Trophoblast cell (in vitro differentiated cells and primary cell): Measurements from ENCODE around the gene PDE6C.

Experiments used
- DNase-seq, 2 donors: peaks; one replicate each; pipeline ENCODE4 v3.0.0-alpha.2; 2016
- H2AFZ ChIP-seq: 2 replicates; pipeline ENCODE4 v1.6.1; 2013; ENCODE audit warnings: low read length, moderate library complexity, mild to moderate bottlenecking; ENCODE audit not compliant: insufficient read depth, poor library complexity
- H2AK5ac ChIP-seq: 2 replicates; pipeline ENCODE4 v1.6.1; 2013; ENCODE audit warnings: mild to moderate bottlenecking, low read length
- H2BK120ac ChIP-seq: 2 replicates; pipeline ENCODE4 v1.6.1; 2013; ENCODE audit warnings: low read length, mild to moderate bottlenecking, moderate library complexity; ENCODE audit not compliant: insufficient read depth, poor library complexity
- H2BK12ac ChIP-seq: 2 replicates; pipeline ENCODE4 v1.6.1; 2013; ENCODE audit warnings: mild to moderate bottlenecking, low read length, moderate library complexity
- H2BK5ac ChIP-seq: 2 replicates; pipeline ENCODE4 v1.6.1; 2013; ENCODE audit warnings: low read length, low read depth, moderate library complexity, mild to moderate bottlenecking; ENCODE audit not compliant: poor library complexity
- H3K14ac ChIP-seq: 2 replicates; pipeline ENCODE4 v1.6.1; 2013; ENCODE audit warnings: mild to moderate bottlenecking, low read length
- H3K18ac ChIP-seq: 2 replicates; pipeline ENCODE4 v1.6.1; 2013; ENCODE audit warnings: mild to moderate bottlenecking, low read length
- H3K23ac ChIP-seq: 2 replicates; pipeline ENCODE4 v1.6.1; 2013; ENCODE audit warnings: low read length
- H3K27ac ChIP-seq: 2 replicates; pipeline ENCODE4 v1.5.1; 2013; ENCODE audit warnings: low read depth, mild to moderate bottlenecking, inconsistent platforms, low read length, moderate library complexity
- H3K27me3 ChIP-seq: 2 replicates; pipeline ENCODE4 v1.6.1; 2013; ENCODE audit warnings: inconsistent platforms, mild to moderate bottlenecking, low read length, moderate library complexity; ENCODE audit not compliant: insufficient read depth
- H3K36me3 ChIP-seq, 2 experiments: 1 replicate in 1 of 2; 2 replicates in 1 of 2; pipeline ENCODE4 v1.6.1; 2013; ENCODE audit warnings: low read length in 2 of 2, mild to moderate bottlenecking in 2 of 2, moderate library complexity in 1 of 2; ENCODE audit not compliant: insufficient read depth in 2 of 2, control insufficient read depth in 1 of 2
- H3K4ac ChIP-seq: 2 replicates; pipeline ENCODE4 v1.6.1; 2013; ENCODE audit warnings: low read depth, mild to moderate bottlenecking, low read length, moderate library complexity
- H3K4me1 ChIP-seq, 2 experiments: 1 replicate in 1 of 2; 2 replicates in 1 of 2; pipeline ENCODE4 v1.6.1; 2013; ENCODE audit warnings: low read length in 2 of 2, mild to moderate bottlenecking in 2 of 2, moderate library complexity in 1 of 2; ENCODE audit not compliant: insufficient read depth in 2 of 2, control insufficient read depth in 1 of 2
- H3K4me2 ChIP-seq: 2 replicates; pipeline ENCODE4 v1.6.1; 2013; ENCODE audit warnings: inconsistent platforms, mild to moderate bottlenecking, low read length, moderate library complexity
- H3K4me3 ChIP-seq: 2 replicates; pipeline ENCODE4 v1.5.1; 2013; ENCODE audit warnings: mild to moderate bottlenecking, low read depth, low read length, inconsistent platforms
- H3K79me1 ChIP-seq: one replicate; pipeline ENCODE4 v1.6.1; 2013; ENCODE audit warnings: low read length
- H3K79me2 ChIP-seq: 2 replicates; pipeline ENCODE4 v1.6.1; 2013; ENCODE audit warnings: low read length, mild to moderate bottlenecking; ENCODE audit not compliant: control insufficient read depth, insufficient read depth, poor library complexity
- H3K9ac ChIP-seq: 2 replicates; pipeline ENCODE4 v1.6.1; 2013; ENCODE audit warnings: mild to moderate bottlenecking, low read length
- H3K9me3 ChIP-seq: 2 replicates; pipeline ENCODE4 v1.6.1; 2013; ENCODE audit warnings: low read depth, mild to moderate bottlenecking, control low read depth, inconsistent platforms, low read length; ENCODE audit not compliant: insufficient read depth
- H4K12ac ChIP-seq: 2 replicates; pipeline ENCODE4 v1.6.1; 2013; ENCODE audit warnings: low read depth, mild to moderate bottlenecking, low read length, moderate library complexity
- H4K8ac ChIP-seq: 2 replicates; pipeline ENCODE4 v1.6.1; 2013; ENCODE audit warnings: low read depth, mild to moderate bottlenecking, low read length, moderate library complexity
- H4K91ac ChIP-seq: one replicate; pipeline ENCODE4 v1.6.1; 2013; ENCODE audit warnings: low read depth, mild to moderate bottlenecking, low read length, moderate library complexity
- WGBS: extraction: QIAGEN DNeasy Blood & Tissue Kit; methylation state at CpG from one replicate; pipeline ENCODE4 v1.1.7; 2013; ENCODE audit warnings: missing lambda C conversion rate; ENCODE audit not compliant: insufficient read length, insufficient coverage; ENCODE audit errors: extremely low coverage; 5-methylcytosine and 5-hydroxymethylcytosine counted together

PDE6C gene

DNA sequence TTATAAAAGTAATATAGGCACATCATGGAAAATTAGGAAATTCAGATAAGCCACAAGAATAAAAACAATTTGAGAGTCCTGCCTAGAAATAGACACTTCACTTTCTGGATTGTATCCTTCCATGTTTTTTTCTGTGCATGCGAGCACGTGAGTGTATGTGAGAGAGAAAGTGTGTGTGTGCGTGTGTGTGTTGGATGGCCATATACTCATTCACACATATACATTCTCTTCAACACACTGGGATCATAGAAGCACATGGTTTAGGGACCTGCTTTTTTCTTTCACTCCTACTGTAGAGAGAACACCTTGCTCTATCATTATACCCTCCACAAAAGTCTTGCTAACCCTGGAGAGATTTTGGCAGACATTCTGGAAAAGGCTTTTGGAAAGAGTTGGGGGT is 38.4 kb upstream of the PDE6C start:
- H2AK5ac ChIP-seq, result no peak overlapping the region

DNA sequence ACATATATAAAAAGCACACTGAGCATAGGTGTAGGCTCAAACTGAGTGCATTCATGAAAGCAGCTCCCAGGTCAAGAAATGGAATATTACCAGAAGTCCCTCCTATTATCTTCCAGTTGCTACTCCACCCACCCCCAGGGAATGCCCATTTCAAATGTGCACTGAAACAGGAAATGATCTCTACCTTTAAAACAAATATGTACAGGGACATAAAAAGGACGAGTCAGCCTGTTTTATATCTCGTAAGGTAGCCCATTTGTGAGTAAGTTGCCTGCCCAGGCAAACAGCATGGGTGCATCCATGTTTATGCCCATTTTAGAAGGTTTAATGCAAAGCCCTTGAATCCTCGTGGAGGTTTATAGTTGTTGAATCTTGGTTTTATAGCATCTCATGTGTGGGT is 35.4 kb upstream of the PDE6C start:
- no peaks in the 10 kb centered on the region for H3K36me3 ChIP-seq
- H2BK5ac ChIP-seq, result no peak overlapping the region
- no peak for DNase-seq
- no peak overlapping the region for H3K4me2 ChIP-seq
- no peak overlapping the region for H3K18ac ChIP-seq
- no peak overlapping the region for H3K4ac ChIP-seq
- H2AK5ac ChIP-seq, result no peak overlapping the region
- no peaks in the 10 kb centered on the region for H3K79me1 ChIP-seq
- no peak overlapping the region for H2BK120ac ChIP-seq
- H3K4me3 ChIP-seq, result no peak overlapping the region
- H2AFZ ChIP-seq, result no peak overlapping the region
- no peak overlapping the region for H3K14ac ChIP-seq
- no peak overlapping the region for H3K27ac ChIP-seq
- no peak overlapping the region for H2BK12ac ChIP-seq
- peaks cover 5% of the 10 kb centered on the region for H3K9me3 ChIP-seq
- H4K91ac ChIP-seq, result no peak overlapping the region
- no peak overlapping the region for H4K8ac ChIP-seq
- no peaks in the 10 kb centered on the region for H3K27me3 ChIP-seq
- H3K9ac ChIP-seq, result no peak overlapping the region
- H3K4me1 ChIP-seq, result no peaks in the 10 kb centered on the region
- no peak overlapping the region for H4K12ac ChIP-seq
- no CpG with 5 or more reads among the region's 3 CpGs for WGBS
- no peak overlapping the region for H3K23ac ChIP-seq
- no peaks in the 10 kb centered on the region for H3K79me2 ChIP-seq

More for the DNA sequence above, 38.4 kb upstream of the PDE6C start:
- H3K14ac ChIP-seq, result no peak overlapping the region
- no peak overlapping the region for H4K8ac ChIP-seq
- no peaks in the 10 kb centered on the region for H3K79me1 ChIP-seq
- no peak overlapping the region for H3K23ac ChIP-seq
- no peak overlapping the region for H2BK12ac ChIP-seq
- no peak overlapping the region for H2BK5ac ChIP-seq
- H4K12ac ChIP-seq, result no peak overlapping the region
- H3K4me3 ChIP-seq, result no peak overlapping the region
- no CpG with 5 or more reads among the region's 3 CpGs for WGBS
- no peak overlapping the region for H2AFZ ChIP-seq
- no peaks in the 10 kb centered on the region for H3K79me2 ChIP-seq
- no peak overlapping the region for H3K18ac ChIP-seq
- no peak overlapping the region for H3K9ac ChIP-seq
- H3K4ac ChIP-seq, result no peak overlapping the region
- H3K27me3 ChIP-seq, result no peaks in the 10 kb centered on the region
- H3K36me3 ChIP-seq, result no peaks in the 10 kb centered on the region
- no peak overlapping the region for H2BK120ac ChIP-seq
- no peak overlapping the region for H4K91ac ChIP-seq
- H3K27ac ChIP-seq, result no peak overlapping the region
- H3K4me2 ChIP-seq, result no peak overlapping the region
- no peaks in the 10 kb centered on the region for H3K4me1 ChIP-seq
- DNase-seq, result no peak
- no peaks in the 10 kb centered on the region for H3K9me3 ChIP-seq

DNA sequence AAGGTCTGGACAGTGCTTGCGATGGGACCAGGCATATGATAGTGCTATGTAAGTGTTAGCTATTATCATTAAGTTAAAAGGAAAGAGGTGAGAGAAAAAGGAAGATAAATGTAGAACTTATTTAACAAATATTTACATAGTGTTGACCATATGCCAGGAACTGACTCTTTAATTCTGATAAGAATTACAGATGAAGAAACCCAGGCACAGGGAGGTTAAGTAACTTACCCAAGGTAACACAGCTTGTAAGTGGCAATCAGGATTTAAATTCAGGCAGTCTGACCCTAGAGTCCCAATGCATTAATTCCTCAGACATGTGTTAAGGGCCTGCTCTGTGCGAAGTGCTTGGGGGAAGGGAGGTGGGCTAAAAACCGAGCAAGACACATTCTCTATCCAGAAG is 34.8 kb upstream of the PDE6C start:
- Histone ChIP-seq H3K4me3 (no peak overlapping the region), H3K14ac (no peak overlapping the region), H2BK120ac (no peak overlapping the region), H3K23ac (no peak overlapping the region), H3K79me2 (no peaks in the 10 kb centered on the region), H3K27me3 (no peaks in the 10 kb centered on the region), H2AK5ac (no peak overlapping the region), H4K91ac (no peak overlapping the region), H3K18ac (no peak overlapping the region), H2AFZ (no peak overlapping the region), H3K27ac (no peak overlapping the region), H3K36me3 (no peaks in the 10 kb centered on the region), H3K9ac (no peak overlapping the region), H3K79me1 (no peaks in the 10 kb centered on the region), H3K4ac (no peak overlapping the region), H2BK12ac (no peak overlapping the region), H4K8ac (no peak overlapping the region), H3K9me3 (peaks cover 5% of the 10 kb centered on the region), H4K12ac (no peak overlapping the region), H2BK5ac (no peak overlapping the region), H3K4me2 (no peak overlapping the region), H3K4me1 (no peaks in the 10 kb centered on the region)
- DNase-seq, result no peak
- no CpG with 5 or more reads among the region's 3 CpGs for WGBS

DNA sequence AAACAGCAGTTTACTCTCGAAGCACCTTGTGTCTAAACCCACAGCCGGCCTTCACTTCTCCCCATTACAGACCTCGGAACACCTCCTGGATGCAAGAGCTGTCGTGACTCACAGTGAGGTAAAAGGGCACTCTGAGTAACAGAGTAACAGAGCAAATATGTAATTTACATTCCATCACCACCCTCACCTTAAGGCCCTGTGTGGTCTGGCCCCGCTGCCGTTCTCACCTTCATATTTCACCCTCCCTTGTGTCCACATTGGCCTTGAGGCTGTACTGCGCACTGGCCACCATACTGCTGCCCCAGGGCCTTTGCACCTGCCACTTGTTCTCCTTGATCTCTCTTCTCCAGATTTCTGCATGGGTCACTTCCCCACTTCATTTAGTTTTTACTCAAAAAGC is 33.2 kb upstream of the PDE6C start:
- Histone ChIP-seq H2AK5ac (no peak overlapping the region), H2BK5ac (no peak overlapping the region), H3K79me2 (no peaks in the 10 kb centered on the region), H3K36me3 (no peaks in the 10 kb centered on the region), H2AFZ (no peak overlapping the region), H3K18ac (no peak overlapping the region), H3K4me3 (no peak overlapping the region), H3K9ac (no peak overlapping the region), H3K23ac (no peak overlapping the region), H3K4ac (no peak overlapping the region), H3K9me3 (peaks cover 5% of the 10 kb centered on the region), H3K4me2 (no peak overlapping the region), H2BK120ac (no peak overlapping the region), H3K79me1 (no peaks in the 10 kb centered on the region), H3K27ac (no peak overlapping the region), H3K27me3 (no peaks in the 10 kb centered on the region), H4K91ac (no peak overlapping the region), H3K4me1 (no peaks in the 10 kb centered on the region), H4K8ac (no peak overlapping the region), H4K12ac (no peak overlapping the region), H2BK12ac (no peak overlapping the region), H3K14ac (no peak overlapping the region)
- DNase-seq, result peak; percentile 83 to 91
- no CpG with 5 or more reads among the region's 7 CpGs for WGBS
